Heart left ventricle (tissue), 13 donors: Measurements from ENCODE around the gene CLSTN2.

ENCODE experiments used
- POLR2A ChIP-seq, 2 donors: fragments of 450-650 bp; IDR thresholded peaks; one replicate each; pipeline ENCODE4 v1.6.1; 2017; ENCODE audit warnings: antibody characterized with exemption in 2 of 2, mild to moderate bottlenecking in 2 of 2, moderate library complexity in 2 of 2
- TF ChIP-seq, protein P1 (sequence below), 12 donors: fragments of 200-600 bp; sonication (generic) in 4 of 12; IDR thresholded peaks; one replicate each; pipeline versions ENCODE4 v1.5.0 to v1.8.0; 2018 to 2022; ENCODE audit warnings: antibody characterized with exemption in 12 of 12, mild to moderate bottlenecking in 5 of 12
- donor health status: ischemic (EF 13 %, LVEDD 7.1; RV severe dilation, severe dysfunction).
- donor health status: DM: no; HTN: yes; CAD: no.
- donor health status: DM: no; HTN: no; CAD: no.
- donor health status: ischemic (EF 25% LVEDD 6.9; RV normal size, moderate dysfunction).
- donor health status: ischemic (EF 25% LVEDD 5.7; RV mildly dilated, moderate dysfunction).
- donor health status: ischemic (EF 35%, LVEDD 5.7; RV mildly dilated, moderate dysfunction).
- donor health status: nonischemic (EF 11% LVEDD 7.7; RV severe dilation, severe dysfunction).
- donor health status: DM: yes; HTN: yes; CAD: no.
- donor health status: PGD.
- donor health status: ischemic (EF 29% LVEDD 5.4; RV normal size, mild dysfunction).
- donor health status: nonischemic (EF 23%, LVEDD 6.1; RV moderate dilation, normal function).

DNA sequence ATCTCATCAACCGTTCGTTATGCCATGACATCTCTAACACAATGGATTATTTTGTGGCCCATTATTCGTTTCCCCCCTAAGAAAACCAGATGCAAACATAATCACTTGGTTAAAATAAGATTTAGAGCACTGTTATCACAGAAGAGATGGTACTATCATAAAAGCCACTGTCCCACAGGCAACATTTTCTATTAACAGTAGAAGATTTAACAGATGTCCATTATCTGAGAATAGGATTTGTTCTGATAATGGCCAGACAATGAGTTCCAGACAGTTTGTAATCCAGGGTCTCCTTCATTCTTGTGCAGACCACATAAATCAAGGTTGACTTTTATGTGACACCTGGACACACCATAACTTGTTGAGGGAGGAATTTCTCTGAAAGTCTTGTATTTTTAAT lies 153.1 kb downstream of the CLSTN2 start:
- TF ChIP-seq, protein P1, sequence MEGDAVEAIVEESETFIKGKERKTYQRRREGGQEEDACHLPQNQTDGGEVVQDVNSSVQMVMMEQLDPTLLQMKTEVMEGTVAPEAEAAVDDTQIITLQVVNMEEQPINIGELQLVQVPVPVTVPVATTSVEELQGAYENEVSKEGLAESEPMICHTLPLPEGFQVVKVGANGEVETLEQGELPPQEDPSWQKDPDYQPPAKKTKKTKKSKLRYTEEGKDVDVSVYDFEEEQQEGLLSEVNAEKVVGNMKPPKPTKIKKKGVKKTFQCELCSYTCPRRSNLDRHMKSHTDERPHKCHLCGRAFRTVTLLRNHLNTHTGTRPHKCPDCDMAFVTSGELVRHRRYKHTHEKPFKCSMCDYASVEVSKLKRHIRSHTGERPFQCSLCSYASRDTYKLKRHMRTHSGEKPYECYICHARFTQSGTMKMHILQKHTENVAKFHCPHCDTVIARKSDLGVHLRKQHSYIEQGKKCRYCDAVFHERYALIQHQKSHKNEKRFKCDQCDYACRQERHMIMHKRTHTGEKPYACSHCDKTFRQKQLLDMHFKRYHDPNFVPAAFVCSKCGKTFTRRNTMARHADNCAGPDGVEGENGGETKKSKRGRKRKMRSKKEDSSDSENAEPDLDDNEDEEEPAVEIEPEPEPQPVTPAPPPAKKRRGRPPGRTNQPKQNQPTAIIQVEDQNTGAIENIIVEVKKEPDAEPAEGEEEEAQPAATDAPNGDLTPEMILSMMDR (IDR thresholded peaks at IDR 0.05), result no peak
- TF ChIP-seq POLR2A (IDR thresholded peaks at IDR 0.05), result no peak
